ENCODE measurements around the gene SEC24D.

SEC24D gene

DNA sequence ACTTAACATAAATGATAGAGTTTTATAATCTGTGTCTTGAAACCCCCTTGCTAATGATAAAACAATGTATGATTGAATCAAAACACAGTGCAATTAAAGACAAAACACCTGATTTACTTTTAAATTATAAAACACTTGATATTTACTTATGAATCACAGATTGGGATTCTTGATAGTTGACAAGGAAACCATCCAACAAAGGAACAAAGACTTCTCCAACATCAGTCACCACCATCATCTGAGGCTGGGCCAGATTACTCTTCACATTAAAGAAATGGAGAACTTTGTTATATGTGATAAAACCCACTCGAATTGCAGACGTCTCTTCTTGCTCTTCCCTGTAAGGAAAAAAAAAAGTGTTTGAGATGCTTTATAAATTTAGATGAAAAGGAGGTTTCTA lies 83.4 kb downstream of the SEC24D start:
- no peak for DNase-seq (ENCODE audit: low read depth)

DNA sequence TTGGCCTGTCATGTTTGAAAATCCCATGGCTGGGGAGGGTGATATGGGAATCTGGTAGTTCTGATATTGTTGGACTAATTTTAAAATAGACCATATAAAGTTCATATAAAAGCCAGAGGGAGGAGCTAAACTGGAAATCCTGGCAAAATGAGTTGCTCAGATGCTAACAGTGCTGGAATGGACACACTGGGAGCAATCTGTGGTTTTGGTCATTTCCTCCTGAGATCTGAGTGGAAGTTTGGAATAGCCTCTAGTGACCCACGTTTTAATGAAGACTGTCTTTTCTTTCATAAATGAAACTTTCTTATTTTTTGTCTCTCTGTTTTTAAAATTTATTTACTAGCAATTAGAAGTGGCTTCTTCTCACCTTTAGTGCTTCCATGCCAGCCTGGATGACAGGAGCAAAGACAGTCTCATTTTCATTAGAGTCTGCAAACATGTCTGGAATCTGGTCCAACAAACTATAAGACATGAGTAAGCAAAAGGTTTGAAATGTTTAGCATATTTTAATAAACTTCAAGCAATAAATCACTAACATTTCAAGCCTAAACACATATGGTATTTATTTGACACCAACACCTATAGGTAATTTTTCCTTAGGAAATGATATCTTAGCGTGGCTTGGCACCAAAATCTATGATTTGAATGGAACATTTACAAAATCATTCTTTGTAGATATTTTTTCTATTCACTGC lies 84.2 kb downstream of the SEC24D start:
- DNase-seq (ENCODE audit: low read depth) = no peak

DNA sequence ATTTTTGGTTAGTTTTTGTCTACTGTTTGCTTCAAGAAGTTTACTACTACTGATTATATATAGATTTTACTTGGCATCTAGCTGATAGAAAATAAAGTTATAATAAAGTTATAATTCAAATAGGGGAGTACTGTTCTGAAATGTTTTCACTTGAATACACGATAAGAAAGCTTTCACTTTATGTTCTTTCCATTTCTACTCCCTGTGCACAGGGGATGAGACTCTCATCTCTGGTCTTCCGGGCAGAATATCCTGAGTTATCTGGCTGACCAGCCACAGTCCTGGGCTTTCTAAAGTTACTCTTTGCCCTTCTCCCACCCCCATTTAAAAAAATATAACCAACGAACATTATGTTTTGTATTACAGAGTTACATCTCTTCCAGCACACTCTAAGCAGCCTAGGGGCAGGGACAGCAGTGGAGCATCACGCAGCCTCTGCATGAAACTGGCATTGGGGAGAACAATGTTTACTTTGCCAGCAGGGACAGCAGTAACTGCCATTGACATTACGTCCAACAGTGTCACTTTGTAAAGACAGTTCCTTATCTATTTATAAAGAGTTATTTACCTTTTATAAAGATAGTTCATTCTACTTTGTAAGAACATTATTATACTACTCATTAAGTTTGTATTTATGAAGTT lies 86.5 kb downstream of the SEC24D start:
- DNase-seq (ENCODE audit: low read depth) = no peak

DNA sequence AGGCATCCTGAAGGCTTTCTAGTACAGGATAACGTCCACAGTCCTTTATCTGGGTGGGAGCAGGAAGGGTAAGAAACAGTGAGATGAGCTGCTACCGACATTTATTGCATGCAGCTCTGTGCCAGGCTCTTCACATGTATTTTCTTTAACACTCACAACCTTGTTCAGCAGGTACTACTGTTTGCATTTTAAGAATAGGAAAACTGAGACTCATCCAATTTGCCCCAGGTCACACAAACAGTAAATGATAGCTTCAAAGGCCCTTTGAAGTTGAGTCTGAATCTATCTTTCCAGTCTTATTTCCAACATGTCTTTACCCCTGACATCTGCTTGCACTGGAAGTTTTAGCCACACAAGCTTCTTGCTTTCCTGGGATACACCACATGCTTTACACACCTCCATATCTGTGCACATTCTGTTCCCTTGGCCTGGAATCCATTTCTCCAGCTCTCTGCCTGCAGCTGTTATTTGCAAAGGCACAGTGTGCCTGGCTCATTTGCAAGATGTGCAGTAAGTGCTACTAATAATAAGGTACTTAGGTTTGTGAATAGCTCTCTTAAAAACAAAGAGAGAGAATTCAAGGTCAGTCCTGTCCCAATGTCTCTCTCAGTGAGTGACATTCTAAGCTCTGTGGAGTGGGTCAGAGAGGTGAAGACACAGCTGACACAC lies 89.5 kb downstream of the SEC24D start:
- DNase-seq (ENCODE audit: low read depth) = no peak

DNA sequence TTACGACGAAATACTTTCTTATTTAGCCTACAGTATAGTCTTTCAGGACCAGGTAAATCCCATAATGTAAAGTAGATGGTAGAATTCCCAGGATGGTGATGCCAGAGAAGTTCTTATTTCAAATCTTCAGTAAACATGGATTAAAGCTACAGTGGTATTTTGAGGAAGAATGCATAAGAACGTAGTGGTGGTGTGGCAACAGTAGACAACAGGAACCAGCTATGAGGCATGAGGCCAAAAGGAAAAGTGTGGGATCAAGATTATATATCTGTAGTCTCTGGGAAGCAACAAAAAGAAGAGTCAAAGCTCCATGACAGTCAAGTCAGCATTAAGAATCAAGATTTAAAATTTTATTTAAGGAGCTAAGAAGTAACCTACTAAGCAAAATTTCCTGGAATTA lies 90.6 kb downstream of the SEC24D start:
- DNase-seq (ENCODE audit: low read depth) = no peak

DNA sequence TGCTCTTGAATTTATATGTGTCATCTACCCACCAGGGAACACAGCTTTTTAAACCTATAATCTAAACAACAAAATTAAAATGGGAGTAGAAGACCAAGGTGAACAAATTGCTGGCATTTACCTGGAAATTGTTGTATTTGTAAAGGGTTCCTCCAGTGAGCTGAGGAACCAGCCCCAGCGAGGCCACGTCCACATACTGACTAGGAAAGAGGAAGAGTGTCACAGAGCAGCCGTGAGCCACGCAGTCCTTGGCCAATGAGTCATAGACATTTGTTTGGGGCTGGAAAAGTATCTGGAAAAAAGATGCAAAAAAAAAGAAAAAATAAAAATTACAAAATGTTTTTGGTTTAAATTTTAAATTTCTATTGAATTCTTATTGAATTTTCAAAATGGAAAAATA lies 92.1 kb downstream of the SEC24D start:
- no peak for DNase-seq (ENCODE audit: low read depth)

DNA sequence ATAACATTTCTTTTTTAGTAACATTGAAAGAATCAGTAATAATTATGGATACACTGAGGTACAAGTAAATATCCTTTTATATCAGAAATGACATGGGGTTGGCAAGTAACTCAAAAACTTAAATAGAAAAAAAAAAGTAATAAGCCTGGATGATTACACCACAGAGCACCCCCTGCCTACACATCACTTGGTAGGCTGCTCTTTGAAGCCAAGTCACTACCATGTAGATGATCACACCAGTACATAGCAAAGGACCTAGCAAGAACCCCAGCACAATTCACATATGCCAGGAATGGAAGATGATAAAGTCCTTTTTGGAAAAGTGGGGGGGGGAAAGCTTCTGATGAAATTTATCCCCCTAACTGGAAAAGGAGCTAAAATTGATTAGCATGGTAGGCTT lies 93.9 kb downstream of the SEC24D start:
- no peak for DNase-seq (ENCODE audit: low read depth)

DNA sequence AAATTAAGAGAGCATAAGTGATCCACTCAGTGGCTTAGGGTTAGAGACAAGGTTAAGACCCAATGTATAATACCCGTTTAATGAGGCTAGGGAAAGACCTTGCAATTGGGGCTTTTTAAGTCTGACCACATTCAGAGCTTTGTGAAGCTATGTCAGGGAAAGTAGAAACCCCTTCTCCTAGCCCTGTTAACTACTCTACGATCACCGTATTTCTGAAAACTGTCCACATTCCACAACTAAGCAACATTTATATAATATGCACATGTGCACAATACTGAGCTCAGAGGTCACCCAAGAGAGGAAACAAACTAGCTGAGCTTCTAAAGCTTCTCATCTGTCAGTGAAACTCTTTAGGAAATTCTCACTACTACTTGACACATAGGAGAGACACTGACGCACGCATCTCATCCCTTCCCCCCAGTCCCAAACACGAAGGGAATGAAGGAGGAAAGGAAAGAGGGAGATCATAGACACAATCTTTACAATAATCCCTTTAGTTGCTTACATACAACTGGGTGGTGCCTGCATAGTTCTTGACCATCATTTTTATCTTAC lies 94.5 kb downstream of the SEC24D start:
- no peak for DNase-seq (ENCODE audit: low read depth)

DNA sequence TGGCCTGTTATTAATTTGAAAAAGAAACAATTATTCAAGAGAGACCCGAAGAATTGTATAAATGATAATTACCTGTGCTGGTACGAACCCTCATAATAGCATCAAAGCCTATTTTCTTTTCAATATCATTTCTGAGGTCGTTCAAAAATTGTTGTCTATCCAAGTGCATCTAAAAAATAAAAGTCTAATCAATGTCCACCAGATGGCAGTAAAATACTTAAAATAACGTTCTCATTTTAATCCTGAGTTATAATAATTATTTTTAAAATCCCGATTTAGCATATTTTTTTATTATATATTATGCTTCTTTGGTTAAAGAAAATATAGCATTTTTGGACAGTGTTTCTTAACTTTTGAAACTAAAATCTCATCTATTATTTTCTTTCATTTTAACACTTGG lies 95.1 kb downstream of the SEC24D start:
- no peak for DNase-seq (ENCODE audit: low read depth)

DNA sequence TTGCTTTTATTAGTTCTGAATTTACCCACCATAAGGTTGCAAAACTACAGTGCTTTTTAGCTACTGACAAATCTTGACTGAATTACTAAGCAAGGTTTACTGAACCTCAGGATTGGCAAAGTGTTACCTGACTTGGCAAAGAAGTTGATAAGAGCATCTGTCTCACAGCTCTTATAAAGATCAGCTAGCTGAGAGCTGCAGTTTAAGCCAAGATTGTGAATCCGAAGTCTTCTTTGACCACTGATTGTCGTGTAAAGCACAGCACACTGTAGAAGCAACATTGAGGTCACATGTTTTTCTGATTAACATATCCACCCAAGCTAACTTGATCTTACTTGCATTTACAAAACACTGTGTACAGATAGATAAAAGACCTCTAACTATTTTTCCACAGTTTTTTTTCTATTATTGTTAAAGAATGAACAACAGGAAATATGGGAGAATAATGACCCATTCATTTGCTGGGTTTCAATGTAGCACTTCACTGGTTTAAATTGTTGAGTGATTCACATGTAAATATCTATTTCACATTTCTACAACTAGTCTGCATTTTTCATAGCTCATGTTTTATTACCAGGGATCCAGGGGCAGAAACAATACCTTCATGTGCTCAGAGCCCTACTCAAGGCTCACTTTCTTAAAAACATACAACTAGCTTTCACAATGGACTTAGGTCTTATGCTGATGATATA lies 96.8 kb downstream of the SEC24D start:
- no peak for DNase-seq (ENCODE audit: low read depth)

DNA sequence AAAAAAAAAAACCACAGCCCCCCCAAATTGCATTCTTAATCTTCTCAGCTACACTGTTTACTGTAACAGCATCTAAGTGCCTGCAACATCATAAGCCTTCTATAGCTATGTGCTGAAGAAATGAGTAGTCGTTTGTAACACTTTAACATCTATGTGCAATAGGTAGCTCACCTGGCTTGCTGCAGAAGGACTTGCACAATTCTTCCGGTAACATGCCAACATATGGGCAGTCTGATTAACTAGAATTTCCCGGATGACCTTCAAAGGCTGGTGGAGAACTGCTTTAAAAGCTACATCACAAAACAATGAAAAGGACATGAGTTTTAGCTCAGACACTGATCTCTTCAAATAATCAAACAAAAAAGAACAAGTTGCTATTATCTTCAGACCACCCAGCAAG lies 97.8 kb downstream of the SEC24D start:
- no peak for DNase-seq (ENCODE audit: low read depth)

DNA sequence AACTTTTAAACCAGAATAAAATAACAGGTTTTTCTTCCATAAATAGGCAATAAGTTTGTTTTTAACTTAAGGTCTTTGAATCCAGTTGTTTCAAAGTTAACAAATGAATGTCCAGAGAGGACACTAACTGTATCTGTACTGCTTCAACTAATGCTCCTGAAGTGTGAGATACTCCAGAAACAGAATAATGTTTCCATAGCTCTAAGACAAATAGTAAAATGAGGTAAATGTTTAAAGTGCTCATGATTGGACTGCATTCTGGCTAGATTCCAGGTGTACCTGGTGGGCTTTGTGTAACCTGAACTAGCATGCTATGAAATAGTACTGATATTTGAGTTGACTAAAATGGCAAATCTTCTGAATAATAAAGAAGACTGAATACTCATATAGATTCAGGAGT lies 99.0 kb downstream of the SEC24D start:
- no peak for DNase-seq (ENCODE audit: low read depth)

DNA sequence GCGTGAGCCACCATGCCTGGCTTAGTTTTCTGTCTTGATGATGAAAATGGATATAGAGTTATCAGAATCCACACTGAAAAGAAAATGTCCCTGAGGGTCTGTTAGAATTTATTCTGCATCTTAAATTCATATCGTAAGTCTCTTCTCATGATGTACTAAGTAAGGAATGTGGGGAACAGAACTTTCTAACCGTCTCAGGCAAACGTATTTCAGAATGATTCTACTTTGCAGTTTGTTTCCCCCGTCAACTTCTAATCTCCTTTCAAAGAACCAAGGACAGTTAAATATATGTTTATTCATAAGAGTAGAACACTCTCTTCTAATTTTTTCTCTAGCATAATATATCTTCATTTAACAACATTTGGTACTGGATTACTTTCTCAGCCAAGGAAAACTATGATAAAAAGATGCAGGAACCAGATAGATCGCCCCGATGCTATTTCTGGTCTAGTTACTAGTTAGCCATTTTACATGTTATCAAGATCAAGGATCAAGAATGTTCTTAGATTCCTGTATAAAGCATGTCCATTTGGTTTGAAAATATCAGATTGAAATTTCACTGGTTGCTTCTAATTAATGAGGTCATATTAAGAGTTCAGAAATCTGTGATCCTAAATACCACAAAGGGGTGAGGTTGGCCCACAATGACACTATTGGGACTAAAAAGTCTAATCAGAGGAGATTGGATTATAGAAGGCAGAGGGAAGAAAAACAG lies 101.3 kb downstream of the SEC24D start:
- DNase-seq (ENCODE audit: low read depth) = no peak

DNA sequence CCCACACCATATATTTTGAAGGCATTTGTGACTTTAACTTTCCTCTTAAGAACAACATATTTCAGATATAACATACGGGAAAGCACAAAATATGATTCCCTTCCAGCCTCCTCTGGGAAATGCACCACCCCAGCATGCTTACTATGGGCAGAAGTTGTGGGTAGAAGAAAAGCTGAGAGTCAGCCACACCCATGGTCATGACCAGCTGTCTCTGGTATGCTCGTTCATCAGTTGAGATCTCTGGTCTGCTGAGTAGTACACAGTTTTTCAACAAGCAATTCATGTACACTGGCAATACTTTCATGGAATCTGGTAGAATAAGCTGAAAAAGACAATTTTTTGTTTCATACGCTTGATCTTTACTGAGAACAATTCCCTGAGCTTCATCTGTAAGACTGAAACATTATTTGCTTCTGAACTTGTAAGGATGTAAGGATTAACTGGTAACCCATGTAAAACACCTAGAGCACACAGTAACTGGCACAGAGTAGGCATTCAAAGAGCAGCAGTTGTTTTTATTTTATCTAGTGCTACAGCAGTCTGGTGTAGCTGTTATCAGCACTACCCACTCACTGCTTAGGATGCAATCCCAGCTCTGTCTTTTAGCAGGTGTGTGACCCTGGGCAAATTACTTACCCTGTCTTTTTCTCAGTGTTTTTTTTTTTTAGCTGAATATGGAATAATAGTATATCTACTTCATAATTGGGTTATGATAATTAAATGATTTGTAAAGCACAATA lies 103.2 kb downstream of the SEC24D start:
- DNase-seq (ENCODE audit: low read depth) = no peak

DNA sequence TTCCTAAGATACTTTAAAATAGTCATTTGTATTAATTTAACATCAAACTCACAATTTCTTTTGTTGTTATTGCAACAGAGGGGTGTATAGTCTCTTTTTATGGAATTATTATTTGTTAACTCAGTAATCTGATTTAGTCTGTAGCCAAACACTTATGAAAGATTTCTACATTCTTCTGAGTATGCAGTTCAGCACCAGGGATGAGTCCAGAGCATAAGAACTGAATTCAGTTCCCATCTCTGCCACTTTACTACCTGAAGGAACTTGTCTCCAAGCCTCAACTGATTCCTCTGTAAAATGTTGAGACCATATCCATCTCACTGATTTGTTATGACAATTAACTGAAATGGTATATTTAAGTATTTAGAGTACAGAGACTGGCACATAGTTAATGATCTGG lies 105.2 kb downstream of the SEC24D start:
- no peak for DNase-seq (ENCODE audit: low read depth)

DNA sequence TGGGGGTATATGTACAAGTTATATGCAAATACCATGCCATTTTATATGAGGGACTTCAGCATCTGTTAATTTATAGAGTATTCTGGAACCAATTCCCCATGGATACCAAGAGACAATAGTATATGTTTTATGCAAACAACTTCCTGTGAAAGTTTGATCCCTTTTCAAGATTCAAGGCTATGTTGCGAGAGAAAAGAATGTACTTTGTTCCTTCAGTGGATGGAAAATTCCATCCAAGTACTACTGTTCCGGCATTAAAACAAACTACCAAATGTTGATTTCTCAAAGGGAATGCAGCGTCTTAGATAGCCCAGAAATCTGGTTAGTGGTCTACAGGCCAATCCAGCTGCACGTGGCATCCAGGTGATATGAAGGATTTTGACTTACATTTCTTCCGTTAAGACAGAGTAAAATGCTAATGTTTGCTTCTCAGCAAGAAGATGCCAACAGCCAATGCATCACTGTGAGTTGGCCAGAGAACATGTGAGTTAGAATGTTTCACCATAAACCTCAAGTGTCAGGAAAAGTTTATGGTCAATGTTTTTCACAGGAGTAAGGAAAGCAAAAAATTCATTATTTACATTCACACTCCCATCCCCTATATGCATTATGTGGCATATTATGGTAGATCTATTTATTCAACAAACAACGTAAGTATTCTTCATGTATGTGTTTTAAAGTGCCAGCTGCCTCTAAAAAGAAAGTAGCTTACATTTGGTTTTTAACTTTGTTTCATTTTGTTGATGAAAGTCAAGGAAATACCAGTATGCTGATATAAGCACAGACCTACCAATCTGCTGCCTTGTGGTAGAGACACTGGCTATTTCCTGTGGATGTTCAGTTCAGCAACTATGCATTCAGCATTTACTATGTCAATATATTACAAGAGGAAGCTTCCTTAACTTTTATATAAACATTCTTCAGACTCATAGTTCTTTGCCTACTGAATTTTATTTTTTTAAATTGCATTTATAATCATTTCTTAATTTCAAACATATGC lies 106.3 kb downstream of the SEC24D start:
- no peak for DNase-seq (ENCODE audit: low read depth)

DNA sequence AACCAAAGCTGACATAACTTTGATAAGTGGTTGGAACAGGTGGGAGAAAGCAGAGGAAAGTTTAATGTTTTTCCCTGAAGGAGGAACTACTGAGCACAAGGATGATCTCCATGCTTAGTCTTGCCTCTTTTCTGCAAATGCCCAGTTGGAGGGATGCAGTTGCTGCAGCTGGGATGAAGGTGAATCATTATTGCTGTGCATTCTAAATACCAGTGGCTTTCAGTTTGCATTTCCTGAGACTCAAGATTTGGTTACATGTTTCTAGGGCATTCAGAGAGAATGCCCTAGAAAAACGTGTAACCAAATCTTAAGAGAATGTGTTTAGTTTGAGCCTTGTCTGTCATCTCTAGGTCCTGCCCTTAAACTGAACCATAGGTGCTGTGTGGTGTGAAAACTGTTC lies 108.6 kb downstream of the SEC24D start:
- no peak for DNase-seq (ENCODE audit: low read depth)

DNA sequence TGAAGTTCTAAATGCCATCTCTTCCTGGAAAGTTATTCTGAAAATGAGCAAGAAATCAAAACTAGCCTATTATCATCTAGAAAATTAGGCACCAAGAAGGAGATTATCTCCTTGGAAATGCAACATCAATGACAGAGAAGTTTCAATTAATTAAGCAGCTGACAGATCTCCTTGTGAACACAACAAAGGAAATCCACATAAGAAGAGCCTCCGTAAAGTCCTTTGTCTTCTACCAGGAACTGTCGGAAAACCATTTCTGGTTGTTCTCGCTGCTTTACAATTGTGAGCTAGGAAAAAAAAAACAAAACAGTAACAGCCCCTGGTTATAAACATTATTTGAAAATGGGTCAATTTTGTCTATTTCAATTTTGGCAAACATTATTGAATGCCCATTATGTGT lies 112.6 kb downstream of the SEC24D start:
- DNase-seq (ENCODE audit: low read depth) = no peak

DNA sequence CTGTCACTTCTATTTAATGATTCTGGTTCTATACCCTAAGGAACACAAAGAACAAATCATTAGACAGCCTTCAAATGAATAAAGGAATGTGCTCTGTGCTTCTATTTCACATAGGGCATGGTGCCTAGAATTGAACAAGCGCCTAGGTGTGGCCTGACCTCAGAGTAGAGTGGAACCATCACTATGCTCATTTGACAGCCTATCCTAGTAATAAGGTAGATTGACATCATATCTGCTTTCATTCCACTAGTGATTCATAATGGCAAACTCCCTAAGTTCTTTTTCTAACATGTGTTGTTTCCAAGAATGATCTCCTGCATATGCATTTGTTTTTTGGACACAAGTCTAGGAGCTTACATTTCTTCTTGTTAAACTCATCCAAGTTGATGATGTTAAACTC lies 114.2 kb downstream of the SEC24D start:
- no peak for DNase-seq (ENCODE audit: low read depth)
